ENCODE measurements around the gene HTR4. TPM values are rescaled to one million over a fixed set of nuclear protein-coding genes. Genes with fewer than 3 reads are reported as not detected.

The HTR4 gene
- total and polyA plus RNA-seq, 4 donors, result 0.17 to 0.18 TPM; not detected in 2

DNA sequence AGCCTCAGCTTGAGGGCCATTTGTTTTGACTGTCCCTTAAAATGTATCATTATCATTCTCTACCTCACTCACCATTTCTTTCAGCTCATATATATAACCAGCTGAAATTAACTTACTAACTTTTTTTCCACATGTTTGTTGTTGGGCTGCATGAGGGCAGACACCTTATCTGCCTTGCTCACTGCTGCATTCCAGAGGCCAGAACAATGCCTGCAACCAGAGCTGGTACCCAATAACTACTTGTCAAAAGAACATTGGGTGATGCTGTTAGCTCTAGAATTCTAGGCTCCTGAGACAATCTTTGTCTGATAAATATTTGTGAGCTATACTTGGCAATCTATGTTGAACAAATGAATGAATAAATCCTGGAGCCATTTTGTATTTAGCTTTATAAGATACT is 68.3 kb downstream of the HTR4 start:
- no peaks in the 10 kb centered on the region for H3K27me3 ChIP-seq (ENCODE audit: control insufficient read depth in 3 of 3, insufficient read depth in 3 of 3, low read length in 2 of 3)
- no peaks in the 10 kb centered on the region for H3K36me3 ChIP-seq (ENCODE audit: control insufficient read depth in 4 of 4, insufficient read depth in 4 of 4, low read length in 4 of 4)
- H3K4me3 ChIP-seq, result no peak overlapping the region
- no peak overlapping the region for H3K27ac ChIP-seq (ENCODE audit: low read depth in 1 of 2, low read length in 1 of 2)
- TF ChIP-seq, protein P1, sequence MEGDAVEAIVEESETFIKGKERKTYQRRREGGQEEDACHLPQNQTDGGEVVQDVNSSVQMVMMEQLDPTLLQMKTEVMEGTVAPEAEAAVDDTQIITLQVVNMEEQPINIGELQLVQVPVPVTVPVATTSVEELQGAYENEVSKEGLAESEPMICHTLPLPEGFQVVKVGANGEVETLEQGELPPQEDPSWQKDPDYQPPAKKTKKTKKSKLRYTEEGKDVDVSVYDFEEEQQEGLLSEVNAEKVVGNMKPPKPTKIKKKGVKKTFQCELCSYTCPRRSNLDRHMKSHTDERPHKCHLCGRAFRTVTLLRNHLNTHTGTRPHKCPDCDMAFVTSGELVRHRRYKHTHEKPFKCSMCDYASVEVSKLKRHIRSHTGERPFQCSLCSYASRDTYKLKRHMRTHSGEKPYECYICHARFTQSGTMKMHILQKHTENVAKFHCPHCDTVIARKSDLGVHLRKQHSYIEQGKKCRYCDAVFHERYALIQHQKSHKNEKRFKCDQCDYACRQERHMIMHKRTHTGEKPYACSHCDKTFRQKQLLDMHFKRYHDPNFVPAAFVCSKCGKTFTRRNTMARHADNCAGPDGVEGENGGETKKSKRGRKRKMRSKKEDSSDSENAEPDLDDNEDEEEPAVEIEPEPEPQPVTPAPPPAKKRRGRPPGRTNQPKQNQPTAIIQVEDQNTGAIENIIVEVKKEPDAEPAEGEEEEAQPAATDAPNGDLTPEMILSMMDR (IDR thresholded peaks at IDR 0.05; ENCODE audit: control extremely low read depth, extremely low read depth), result no peak
- DNase-seq (no peak), ATAC-seq (ENCODE audit: insufficient read depth, low FRiP score) (no peak)
- H3K9me3 ChIP-seq (ENCODE audit: control insufficient read depth in 4 of 4, insufficient read depth in 3 of 4, low read length in 3 of 4), result no peaks in the 10 kb centered on the region
- H3K9ac ChIP-seq (ENCODE audit: insufficient read depth in 1 of 2, low read length in 2 of 2), result no peak overlapping the region
- no peaks in the 10 kb centered on the region for H3K4me1 ChIP-seq (ENCODE audit: control insufficient read depth in 5 of 5, insufficient read depth in 5 of 5, low read length in 5 of 5)

DNA sequence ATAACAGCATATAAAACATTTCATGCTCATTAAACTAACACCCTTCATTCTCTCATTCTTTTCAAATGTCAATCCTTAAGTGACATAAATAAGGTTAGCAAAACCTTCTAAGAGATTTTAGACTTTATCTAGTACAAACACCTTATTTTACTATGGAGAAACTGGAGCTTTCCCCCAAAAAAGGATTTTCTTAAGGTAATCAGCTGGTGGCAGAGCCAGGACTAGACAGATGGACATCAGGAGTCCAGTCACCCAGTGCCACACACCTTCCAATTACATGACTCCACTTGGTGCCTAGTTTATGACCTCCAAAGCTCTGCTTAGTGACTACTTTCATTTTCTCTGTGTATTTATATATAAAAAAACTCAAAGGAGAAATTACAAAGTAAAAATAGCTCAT is 70.2 kb downstream of the HTR4 start:
- DNase-seq (no peak), ATAC-seq (ENCODE audit: insufficient read depth, low FRiP score) (no peak)
- Histone ChIP-seq H3K27ac (ENCODE audit: low read depth in 1 of 2, low read length in 1 of 2) (no peak overlapping the region), H3K9me3 (ENCODE audit: control insufficient read depth in 4 of 4, insufficient read depth in 3 of 4, low read length in 3 of 4) (peaks cover 0 to 2% (median 0%) of the 10 kb centered on the region in 4 donors), H3K4me1 (ENCODE audit: control insufficient read depth in 5 of 5, insufficient read depth in 5 of 5, low read length in 5 of 5) (no peaks in the 10 kb centered on the region), H3K36me3 (ENCODE audit: control insufficient read depth in 4 of 4, insufficient read depth in 4 of 4, low read length in 4 of 4) (no peaks in the 10 kb centered on the region), H3K27me3 (ENCODE audit: control insufficient read depth in 3 of 3, insufficient read depth in 3 of 3, low read length in 2 of 3) (no peaks in the 10 kb centered on the region), H3K4me3 (no peak overlapping the region), H3K9ac (ENCODE audit: insufficient read depth in 1 of 2, low read length in 2 of 2) (no peak overlapping the region)
- TF ChIP-seq, protein P1 (IDR thresholded peaks at IDR 0.05; ENCODE audit: control extremely low read depth, extremely low read depth), result no peak

DNA sequence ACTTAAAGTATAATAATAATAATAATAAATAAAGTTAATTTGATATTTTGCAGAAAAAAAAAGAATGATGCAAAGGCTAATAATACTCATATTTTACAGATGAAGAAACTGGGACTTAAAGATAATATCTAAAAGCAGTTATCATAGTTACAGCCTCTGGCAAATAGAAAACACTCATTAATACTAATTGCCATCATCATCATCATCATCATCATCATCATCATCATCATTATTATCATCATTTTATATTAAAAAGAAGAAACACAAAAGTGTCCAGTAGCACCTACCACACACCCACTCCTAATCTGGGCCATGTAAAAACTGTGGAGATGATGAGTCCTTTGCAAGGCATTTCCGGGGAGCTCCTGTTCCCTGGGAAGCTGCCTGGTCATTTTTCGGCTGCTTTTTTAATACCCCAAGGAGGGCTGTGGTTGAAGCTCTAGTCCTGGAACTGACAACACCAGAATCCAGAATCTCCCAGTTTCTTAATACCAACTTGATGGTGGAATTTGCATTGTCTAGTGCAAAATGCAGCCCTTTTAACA is 70.8 kb downstream of the HTR4 start:
- Histone ChIP-seq H3K27me3 (ENCODE audit: control insufficient read depth in 3 of 3, insufficient read depth in 3 of 3, low read length in 2 of 3) (no peaks in the 10 kb centered on the region), H3K4me1 (ENCODE audit: control insufficient read depth in 5 of 5, insufficient read depth in 5 of 5, low read length in 5 of 5) (no peaks in the 10 kb centered on the region), H3K36me3 (ENCODE audit: control insufficient read depth in 4 of 4, insufficient read depth in 4 of 4, low read length in 4 of 4) (no peaks in the 10 kb centered on the region), H3K27ac (ENCODE audit: low read depth in 1 of 2, low read length in 1 of 2) (no peak overlapping the region), H3K9ac (ENCODE audit: insufficient read depth in 1 of 2, low read length in 2 of 2) (no peak overlapping the region), H3K9me3 (ENCODE audit: control insufficient read depth in 4 of 4, insufficient read depth in 3 of 4, low read length in 3 of 4) (peaks cover 0 to 2% (median 0%) of the 10 kb centered on the region in 4 donors), H3K4me3 (no peak overlapping the region)
- ATAC-seq (ENCODE audit: insufficient read depth, low FRiP score), result no peak
- WGBS, 2 donors, result 77 to 94% methylated on average over 2 of the region's 2 CpGs
- no peak for DNase-seq
- TF ChIP-seq, protein P1 (IDR thresholded peaks at IDR 0.05; ENCODE audit: control extremely low read depth, extremely low read depth), result no peak

DNA sequence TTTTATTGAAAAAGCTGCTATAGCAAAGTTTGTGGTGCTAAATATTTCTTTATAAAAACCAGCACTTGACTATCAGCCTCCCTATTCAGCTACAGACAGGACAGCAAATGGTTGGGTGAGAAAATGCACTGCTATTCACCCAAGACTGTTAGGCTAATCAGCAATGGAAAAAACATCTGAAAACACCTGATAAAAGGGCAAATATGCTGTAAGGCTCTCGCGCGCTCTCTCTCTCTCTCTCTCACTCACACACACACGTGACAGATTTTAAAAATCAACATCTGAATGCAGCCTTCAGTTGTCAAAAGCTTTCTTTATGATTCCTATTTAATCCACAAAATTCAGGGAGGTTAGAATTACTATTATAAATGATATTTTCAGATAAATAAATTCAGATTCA is 80.2 kb downstream of the HTR4 start:
- no peaks in the 10 kb centered on the region for H3K27me3 ChIP-seq (ENCODE audit: control insufficient read depth in 3 of 3, insufficient read depth in 3 of 3, low read length in 2 of 3)
- H3K4me3 ChIP-seq, result no peak overlapping the region
- H3K9ac ChIP-seq (ENCODE audit: insufficient read depth in 1 of 2, low read length in 2 of 2), result no peak overlapping the region
- ATAC-seq (ENCODE audit: insufficient read depth, low FRiP score) (no peak), DNase-seq (no peak)
- no peaks in the 10 kb centered on the region for H3K9me3 ChIP-seq (ENCODE audit: control insufficient read depth in 4 of 4, insufficient read depth in 3 of 4, low read length in 3 of 4)
- no peaks in the 10 kb centered on the region for H3K36me3 ChIP-seq (ENCODE audit: control insufficient read depth in 4 of 4, insufficient read depth in 4 of 4, low read length in 4 of 4)
- no peak overlapping the region for H3K27ac ChIP-seq (ENCODE audit: low read depth in 1 of 2, low read length in 1 of 2)
- 57 to 63% methylated on average over 4 of the region's 4 CpGs for WGBS, 2 donors
- H3K4me1 ChIP-seq (ENCODE audit: control insufficient read depth in 5 of 5, insufficient read depth in 5 of 5, low read length in 5 of 5), result peaks cover 0 to 3% (median 0%) of the 10 kb centered on the region in 5 donors
- TF ChIP-seq, protein P1 (IDR thresholded peaks at IDR 0.05; ENCODE audit: control extremely low read depth, extremely low read depth), result no peak
